ENCODE measurements around the gene SLC38A3.
"Not testable (repeated sequence)": the region's sequence is repeated elsewhere in the genome, so short reads cannot be mapped to it uniquely, and the experiment has no call there.

SLC38A3 gene

DNA sequence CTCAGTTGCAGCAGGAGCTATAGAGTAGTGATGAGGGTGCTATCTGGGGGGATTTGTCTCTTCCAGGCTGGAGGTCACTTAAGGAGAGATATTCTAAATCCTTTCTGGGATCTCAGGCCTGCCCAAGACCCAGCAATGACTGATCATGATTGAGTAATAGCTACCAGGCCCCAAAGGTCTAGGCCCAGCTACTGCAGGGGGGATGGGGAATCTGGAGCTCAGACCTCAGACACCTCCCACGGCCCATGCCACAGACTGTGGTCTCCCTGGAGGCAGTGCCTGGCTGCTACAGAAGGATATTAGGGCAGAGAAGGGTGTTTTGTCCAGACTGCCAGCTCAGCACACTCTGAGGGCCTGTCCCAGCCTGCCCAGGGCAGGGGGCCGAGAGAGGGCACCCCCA, 6.9 kb downstream of the SLC38A3 start:
- DNase-seq = no peak

DNA sequence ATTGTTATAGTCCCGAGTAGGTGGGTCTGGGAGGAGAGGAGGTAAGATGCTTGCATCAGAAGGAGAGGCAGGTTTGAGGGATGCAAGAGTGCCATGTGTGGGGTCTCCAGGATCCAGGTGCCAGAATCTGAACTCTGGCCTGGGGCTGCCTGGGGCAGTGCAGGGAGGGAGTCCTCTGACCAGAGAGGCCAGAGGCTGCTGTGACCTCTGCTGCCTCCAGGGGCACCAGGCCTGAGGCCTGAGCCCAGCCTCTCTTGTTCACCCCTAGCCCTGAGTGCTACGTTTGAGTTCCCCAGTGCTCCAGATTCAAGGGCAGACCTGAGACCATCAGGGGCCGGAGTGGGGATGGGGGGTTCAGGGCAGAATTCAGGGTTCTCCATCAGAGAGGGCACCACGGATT, 7.4 kb downstream of the SLC38A3 start:
- DNase-seq = no peak

DNA sequence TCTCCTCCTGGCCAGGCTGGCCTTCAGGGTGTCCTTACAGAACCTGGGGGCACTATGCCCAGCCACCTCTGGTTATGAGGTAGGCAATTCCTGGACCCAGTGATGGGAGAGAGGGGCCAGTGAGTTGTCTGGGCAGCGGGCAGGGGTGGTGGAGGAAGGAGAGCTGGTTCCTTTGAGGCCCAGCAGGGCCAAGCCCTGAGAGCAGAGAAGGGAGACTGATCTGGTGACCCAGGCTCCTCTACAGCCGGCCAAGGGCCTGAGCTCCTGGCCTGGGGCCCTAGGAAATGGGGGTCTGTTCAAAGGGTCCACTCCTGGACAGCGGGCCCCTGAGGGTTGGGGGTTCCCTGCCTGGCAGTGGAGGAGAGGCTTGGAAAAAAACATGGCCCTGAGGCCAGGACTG, 7.9 kb downstream of the SLC38A3 start:
- DNase-seq = no peak

DNA sequence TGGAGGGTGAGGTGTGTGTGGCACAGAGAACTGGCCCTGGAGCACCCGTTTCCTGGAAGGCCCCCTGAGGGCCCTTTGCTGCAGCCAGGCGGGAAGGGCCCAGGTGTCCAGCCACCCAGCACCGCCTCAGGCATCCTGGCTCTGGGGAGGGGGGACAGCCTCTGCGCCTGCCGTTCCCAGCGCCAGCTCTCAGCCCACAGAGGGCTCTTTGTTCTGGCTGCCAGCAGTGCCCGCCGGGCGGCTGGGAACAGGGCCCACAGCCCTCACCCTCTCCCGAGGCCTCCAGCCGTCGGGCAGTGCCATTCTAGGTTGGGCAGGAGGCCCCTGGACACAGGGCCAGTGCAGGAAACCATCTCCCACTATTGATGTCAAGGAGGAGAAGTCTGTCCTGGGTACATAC, 8.3 kb downstream of the SLC38A3 start:
- no peak for DNase-seq

DNA sequence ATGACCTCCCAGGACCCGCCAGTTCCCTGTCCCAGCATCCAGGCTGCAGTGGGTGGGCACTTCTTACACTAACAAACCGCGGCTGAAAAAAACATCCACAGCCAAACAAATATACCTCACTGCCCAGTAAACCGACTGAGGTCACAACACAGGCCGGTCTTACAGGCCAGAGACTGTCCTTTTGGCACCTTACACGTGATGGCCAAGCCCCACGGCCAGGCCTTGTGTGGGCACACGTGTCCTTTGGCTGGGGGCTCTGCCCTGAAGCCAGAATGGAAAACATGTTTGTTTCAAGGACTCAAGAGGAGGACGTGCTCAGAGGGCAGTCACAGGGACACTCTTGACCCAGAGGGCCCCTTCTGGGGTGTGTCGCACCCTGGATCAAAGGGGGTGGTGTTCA, 9.8 kb downstream of the SLC38A3 start:
- DNase-seq = no peak

DNA sequence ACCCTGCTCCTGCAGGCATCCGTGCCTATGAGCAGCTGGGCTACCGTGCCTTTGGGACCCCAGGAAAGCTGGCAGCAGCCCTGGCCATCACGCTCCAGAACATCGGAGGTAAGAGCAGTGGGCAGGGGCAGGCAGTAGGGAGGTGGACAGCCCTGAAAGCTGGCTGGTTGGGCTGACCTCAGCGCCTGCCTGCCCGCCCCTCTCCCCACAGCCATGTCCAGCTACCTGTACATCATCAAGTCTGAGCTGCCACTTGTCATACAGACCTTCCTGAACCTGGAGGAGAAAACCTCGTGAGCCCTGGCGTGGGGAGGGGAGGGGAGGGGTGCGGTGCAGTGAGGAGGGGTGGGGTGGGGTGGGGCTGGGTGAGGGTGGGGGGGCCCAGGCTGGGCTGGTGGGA, 10.5 kb downstream of the SLC38A3 start:
- no peak for DNase-seq

DNA sequence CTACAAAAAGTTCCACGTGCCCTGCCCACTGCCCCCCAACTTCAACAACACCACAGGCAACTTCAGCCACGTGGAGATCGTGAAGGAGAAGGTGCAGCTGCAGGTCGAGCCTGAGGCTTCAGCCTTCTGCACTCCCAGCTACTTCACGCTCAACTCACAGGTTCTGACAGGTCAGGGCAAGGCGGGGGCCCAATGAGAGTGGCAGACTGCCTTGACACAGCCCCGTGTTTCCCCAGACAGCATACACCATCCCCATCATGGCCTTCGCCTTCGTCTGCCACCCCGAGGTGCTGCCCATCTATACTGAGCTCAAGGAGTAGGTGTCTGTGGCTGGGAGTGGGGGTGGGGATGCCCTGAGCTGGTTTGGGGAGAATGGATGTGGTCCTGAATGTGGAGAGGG, 12.6 kb downstream of the SLC38A3 start:
- no peak for DNase-seq

DNA sequence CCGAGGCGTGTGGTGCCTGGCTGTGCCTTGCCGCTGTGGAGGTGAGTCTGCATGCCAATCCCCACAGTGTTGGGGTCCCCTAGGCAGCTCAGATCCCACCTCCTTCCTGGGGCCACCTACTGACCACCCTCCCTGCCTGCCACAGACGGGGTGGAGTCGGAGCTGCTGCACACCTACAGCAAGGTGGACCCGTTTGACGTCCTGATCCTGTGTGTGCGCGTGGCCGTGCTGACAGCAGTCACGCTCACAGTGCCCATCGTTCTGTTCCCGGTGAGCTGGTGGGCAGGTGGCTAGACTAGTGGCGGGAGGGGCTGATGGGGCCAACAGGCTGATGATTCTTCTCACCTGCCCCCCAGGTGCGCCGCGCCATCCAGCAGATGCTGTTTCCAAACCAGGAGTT, 13.4 kb downstream of the SLC38A3 start:
- DNase-seq = no peak

DNA sequence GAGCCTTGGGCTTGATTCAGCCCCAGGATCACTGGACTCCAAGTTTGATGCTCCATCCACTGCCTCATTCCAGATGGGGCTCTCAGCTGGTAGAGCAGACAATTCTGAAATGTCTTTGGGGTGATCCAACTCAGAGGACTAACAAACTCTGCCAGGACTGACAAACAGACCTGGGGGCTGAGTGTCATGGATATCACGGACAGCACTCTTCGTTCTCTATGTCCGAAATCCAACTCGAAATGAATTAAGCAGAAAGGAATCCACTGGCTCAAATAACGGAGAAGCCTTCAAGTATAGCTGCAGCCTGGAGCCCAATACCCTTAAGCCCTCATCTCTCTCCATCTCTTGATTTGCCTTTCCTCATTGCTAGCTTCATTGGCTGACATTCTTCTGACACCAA, 14.2 kb downstream of the SLC38A3 start:
- DNase-seq = no peak

DNA sequence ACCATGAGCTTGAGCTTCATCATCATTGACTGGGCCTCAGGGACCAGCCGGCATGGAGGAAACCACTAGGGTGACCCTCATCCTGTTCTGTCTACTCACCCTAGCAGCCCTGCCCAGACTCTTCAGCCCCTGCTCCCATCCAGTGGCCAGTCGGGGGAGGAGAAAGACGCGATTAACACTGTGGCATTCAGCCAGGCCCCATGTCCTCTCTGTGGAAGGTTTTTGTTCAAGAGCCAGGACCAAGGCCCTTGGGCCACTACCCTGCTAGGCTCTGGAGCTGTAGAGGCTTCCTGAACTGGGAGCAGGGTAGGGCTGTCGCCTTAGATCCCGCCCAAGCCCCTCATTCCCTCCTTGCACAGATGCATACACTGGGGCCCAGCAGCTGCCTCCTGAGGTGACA, 15.0 kb downstream of the SLC38A3 start:
- no peak for DNase-seq

DNA sequence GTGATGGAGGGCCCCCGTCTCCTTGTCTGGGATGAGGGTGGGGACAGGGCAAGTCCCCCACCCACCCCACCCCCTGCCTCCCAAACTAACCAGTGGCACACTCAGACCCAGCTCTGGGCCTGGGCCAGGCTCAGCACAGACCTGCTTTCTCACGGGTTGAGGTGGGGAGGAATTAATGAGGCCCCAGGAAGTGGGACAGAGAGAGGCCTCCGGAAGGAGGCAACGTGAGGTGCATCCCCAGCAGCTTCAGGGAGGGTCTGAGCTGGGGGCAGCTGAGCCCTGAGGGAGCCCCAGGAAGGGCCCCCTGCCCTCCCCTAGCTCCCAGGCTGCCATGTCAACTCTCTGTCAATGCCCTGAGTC, 16.0 kb downstream of the SLC38A3 start:
- no peak for DNase-seq

DNA sequence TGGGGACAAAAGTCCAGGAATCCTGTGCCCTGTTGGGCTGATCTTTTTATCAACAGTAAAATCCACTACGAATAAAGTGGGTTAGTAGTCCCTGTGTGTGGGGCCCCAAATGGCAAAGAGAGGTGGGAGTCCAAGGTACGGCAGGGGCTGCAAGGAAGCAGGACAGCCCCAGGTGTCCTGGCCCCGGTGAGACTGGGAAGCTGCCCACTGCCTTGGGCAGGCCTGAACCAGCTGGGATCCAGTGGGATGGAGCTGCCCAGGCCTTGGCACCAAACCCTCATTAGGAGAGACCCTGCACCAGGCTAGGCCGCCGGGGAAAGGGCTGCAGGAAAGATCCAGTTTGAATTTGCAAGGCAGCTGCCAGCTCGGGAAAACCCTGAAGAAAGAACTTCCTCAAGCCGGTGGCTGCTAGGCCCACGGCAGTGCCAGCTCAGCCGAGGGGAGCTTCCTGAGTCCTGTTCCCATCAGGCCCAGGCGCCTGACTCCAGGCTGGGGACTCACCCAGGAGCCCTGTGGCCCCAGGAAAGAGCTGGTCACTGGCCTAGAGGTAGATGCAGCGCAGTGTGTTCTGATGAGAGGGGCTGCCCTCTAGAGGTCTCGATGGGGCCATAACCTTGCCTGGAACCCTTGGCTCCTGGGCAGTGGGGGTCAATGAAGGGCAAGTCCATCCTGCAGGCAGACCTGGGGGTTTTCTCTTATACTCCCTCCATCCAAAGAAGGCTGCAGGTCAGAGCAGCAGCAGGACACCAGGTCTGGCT, 16.5 kb downstream of the SLC38A3 start:
- no peak for DNase-seq

DNA sequence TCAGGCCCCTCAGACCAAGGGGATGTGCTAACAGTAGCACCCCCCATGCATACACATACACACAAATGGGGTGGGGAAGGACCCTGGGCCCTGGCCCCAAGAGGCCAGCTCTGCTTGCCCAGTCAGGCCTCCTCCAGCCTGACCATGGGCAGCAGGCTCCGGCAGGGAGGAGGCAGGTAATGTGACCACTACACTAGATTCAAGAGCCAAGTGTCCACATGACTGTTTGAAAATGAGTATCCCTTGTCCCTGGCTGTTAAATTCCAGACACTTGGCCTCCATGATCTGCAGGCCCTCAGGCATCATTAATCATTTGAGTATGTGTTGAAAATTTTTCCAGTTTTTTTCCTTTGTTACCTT, 17.1 kb downstream of the SLC38A3 start:
- no peak for DNase-seq

DNA sequence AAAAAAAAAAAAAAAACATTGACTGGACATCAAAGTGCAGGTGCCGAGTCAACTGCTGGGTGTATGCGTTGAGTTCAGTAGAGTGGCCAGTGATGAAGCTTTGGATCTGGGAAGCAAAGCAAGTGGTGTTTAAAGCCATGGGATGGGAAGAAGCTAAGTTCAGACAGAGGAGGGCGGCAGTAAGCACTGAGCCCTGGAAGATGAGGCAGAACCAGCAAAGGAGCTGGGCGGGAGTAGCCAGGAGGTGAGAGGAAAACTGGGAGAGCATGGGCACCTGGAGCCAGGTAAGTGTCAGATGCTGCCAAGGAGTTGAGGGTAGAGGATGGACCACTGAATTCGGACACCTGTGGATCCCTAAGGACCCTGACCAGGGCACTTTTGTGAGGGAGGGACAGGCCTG, 19.6 kb downstream of the SLC38A3 start:
- DNase-seq = no peak

DNA sequence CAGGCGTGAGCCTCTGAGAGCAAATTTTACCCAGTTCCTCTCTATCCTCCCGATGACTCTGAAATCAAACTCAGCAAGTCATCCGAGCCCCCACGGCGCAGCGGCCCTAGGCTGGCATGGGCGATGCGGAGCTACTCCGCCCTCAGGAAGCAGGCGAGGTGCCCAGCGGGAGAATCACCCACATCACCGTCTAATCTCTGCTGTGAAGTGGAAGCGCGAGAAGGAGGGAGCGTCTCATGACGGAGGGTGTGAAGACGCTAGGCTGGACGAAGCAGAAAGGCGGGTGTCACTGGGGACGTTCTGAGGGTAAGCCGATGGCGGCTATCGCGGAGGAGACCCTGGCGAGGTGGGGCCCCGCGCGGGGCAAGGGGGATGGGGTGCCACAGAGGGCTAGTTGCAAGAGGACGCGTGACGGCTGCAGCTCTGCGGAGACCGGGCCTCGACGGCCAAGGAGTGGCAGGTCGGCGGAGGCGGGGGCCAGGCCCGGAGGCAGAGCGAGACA, 21.9 kb downstream of the SLC38A3 start:
- DNase-seq = peak; percentile 33 to 70

DNA sequence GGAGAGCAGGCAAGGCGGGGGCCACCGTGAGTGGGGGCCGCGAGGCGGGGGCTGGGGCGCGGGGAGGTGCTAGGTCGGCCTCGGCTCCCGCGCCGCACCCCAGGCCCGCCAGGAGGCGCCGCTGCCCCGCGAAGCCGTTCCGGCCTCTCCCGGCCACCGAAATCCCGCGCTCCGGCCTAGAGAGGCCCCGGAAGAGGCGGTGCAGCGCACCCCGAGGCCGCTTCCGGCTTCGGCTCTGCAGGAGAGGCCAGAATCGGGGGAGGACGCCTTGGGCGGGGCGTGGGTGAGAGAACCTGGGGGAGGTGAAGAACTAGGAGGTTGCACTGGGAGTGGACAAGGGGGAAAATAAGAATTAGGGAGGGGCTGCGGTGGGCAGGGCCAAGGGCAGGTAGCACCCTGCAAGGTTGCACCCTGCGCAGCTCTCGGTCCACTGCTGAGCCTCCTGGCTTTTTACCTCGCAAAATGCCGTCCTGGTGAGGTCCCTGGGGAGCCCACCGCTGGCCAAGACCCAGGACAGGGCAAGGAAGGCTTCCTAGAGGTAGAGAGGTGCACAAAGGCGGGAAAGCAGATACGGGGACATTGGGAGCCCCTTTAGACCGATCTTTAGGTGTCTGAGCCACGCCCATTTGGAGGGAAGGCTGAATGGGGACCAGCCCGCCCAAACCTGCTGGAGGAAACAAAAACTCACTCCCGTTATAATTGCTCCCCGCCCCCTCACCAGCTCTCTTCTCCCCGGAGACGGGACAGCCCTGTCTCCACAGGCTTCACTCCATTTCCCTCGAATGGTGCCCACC, 22.5 kb downstream of the SLC38A3 start:
- peak; percentile 77 to 92 for DNase-seq

DNA sequence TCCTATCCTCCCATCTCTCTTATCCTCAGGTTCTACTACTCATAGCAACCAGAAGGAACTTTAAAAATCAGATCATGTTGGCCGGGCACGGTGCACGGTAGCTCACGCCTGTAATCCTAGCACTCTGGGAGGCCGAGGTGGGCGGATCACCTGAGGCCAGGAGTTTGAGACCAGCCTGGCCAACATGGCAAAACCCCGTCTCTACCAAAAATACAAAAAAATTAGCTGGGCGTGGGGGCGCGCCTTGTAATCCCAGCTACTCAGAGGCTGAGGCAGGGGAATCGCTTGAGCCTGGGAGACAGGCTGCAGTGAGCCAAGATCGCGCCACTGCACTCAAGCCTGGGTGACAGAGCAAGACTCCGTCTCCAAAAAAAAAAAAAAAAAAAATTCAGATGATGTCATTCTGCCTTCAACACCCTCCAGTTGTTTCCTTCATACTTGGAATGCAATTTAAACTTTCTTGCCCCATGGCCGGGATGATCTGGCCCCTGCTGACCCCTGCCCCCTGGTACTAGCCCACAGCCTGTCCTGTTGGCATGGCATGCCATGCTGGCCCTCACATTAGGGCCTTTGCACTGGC, 23.2 kb downstream of the SLC38A3 start:
- DNase-seq = not testable (repeated sequence)

DNA sequence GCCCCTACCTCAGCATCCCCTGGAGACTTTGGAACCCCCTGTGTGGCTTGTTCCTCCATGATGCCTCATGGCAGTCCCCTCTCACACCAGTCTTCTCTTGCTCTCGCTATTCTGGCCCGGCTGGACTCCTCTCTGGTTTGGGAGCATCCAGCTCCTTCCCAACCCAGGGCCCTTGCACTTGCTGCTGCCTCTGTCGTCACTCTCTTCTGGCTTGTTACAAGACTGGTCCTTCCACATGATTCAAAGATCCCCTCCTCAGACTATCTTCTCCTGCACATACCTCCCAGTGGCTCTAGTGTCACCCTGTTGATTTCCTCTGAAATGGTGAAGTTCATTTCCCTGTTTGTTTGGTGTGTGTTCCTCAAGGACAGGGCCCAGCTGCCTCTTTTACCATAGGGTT, 24.4 kb downstream of the SLC38A3 start:
- no peak for DNase-seq

DNA sequence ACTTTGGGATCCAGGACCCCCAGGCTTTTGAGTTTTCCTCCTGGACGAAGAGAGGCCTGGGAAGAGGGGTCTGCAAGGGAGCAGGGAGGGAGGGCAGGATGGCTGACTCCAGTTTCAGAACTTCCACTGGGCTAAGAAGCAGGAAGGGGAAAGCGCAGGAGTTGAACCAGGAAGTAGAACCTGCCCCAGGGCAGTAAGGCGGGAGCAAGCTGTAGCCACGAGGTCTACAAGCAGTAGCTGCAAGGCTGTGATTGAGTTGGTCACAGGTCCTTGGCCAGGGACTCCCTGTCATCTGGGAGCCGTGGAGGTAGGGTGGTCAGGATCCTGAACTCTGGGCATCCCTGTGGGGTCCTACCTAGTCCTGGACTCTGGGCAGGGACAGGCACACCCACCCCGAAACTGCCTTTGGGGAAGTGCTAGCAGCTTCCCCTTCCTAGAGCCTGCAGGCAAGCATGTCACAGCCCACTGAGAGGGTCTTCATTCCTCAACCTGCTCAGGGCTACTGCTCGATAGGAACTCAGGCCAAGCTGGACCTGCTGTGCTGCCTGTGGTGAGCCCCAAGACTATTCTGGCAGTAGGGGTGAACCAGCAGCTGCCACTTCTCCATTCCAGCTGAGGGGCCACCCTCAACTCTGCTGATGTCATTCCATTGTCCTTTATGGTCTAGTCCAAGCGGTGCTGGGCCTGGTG, 25.2 kb downstream of the SLC38A3 start:
- DNase-seq = no peak

DNA sequence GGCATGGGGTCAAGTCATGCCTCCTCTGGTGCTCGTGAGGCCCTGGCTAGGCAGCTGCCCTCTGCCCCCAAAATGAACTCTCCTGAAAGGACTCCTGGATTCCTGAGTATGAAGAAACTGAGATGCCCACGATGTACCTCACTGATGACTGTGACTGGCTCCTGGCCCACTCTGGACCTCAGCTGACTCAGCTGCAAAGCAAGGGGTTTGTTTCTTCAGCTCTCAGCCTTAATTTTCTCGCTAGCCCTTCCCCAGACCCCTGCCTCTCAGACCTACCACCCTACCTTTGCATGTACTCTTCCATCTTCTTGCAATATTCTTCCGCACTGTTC, 25.7 kb downstream of the SLC38A3 start:
- no peak for DNase-seq

DNA sequence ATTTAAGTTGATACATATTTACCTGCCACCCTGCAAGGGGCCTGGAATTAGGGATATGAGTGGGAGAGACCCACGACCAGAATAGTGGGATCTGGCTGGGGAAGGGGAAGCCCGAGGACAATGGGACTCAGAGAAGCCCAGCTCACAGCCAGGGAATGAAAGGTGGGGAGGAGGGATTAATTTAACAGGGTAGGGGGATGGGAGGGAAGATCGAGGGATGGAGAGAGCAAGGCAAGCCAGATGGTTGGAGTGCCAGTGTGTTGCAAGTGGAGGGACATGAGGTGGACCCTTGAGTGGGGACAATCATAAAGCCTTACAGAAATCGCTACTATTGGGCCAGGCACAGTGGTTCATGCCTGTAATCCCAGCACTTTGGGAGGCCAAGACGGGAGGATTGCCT, 26.5 kb downstream of the SLC38A3 start:
- peak in 1 of 2 experiments; percentile 58 for DNase-seq

DNA sequence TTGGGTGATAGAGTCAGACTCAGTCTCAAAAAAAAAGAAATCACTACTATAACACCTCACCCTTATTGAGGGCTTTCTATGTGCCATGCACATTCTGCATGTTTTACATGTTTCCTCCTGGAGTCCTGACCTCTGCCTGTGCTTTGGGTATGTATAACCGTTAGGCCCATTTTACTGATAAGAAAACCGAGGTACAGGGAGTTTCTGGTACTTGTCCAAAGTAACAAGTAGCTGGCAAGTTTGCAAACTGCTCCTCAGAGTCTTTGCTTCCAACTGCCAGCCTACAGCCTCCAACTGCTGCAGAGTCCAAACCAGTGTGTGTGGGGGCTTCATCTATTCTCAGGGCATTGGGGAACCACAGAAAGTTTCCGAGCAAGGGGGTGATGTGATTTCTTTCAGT, 27.2 kb downstream of the SLC38A3 start:
- no peak for DNase-seq

DNA sequence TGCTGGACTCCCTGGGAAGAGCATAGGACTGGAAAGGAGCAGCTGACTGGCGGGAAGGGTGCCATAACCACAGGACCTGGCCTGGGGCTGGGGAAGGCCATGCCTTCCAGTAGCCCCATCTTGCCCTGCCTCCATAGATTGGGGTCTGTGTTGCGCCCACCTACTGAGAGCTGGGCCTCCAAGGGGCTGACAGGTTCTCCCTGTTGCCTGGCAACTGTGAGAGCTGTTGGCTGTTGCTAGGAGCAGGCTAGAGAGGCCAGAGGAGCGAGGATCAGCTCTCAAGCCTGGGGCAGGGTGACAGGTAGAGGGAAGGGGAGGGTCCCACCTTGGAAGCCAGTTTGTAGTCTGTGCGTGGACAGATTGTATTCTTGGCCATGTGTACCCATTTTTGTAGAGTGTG, 28.1 kb downstream of the SLC38A3 start:
- peak in 1 of 2 experiments; percentile 14 for DNase-seq
